ENCODE data around the gene NRF1.

Gene NRF1

DNA sequence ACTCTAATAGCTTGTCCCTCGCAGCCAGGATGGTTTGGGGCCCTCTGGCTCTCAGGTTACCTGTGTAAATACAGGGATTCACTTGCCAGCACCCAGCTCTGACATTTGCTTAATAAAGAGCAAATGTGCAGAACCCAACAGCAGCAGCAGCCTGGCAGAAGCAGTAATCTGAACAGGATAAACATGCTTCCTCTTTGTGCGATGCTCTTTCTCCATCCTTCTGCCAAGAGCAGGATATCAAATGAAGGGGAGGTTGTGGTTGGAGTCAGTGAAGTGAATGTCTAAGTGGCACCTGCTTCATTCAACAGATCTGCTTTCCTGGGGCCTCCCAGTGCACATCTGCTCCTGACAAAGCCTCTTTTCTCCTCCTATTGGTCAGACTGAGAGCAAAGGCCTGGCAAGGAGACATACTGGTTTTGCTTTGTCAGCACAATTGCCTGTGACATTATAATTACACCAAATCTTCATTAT is 130.3 kb downstream of the NRF1 start:
- DNase-seq, result no peak

GRCh38 chr7:129742256-129742655 is 130.7 kb downstream of the NRF1 start:
- DNase-seq, result no peak

- DNase-seq, result no peak
These were observed 135.5 kb downstream of the NRF1 start for GRCh38 chr7:129746857-129747529.

DNA sequence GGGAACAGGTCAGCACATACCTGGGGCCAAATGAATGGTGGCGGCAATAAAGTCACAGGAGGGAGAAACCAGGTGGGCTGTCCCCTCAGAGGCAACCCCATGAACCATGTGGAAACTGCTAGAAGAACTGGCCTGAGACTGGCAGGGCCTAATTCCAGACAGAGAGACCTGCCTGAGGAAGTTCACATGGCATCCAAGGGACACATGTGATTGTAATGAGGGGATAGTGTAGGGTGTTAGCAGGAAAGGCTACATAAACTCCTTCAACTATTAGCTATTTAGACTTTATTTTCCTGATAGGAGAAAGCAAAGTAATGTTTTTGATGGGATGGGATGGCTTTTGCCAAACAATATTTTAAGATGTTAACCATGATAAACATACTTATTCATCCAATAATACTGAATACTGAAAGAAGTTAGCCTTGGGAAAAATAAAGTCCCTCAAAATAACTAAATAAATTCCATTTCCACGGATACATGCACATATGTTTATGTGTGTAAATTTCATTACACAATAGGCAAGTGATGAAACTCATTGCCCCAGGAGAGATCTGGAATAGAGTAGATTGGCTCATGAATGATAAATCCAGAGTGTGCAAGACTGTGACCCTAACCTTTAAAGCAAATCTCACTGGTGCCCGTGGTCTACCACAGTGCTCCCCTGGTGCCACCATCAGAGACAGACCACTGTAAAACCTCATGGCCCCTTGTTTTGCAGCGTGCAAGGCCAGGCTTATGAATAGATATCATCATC is 137.0 kb downstream of the NRF1 start:
- DNase-seq, result no peak

DNA sequence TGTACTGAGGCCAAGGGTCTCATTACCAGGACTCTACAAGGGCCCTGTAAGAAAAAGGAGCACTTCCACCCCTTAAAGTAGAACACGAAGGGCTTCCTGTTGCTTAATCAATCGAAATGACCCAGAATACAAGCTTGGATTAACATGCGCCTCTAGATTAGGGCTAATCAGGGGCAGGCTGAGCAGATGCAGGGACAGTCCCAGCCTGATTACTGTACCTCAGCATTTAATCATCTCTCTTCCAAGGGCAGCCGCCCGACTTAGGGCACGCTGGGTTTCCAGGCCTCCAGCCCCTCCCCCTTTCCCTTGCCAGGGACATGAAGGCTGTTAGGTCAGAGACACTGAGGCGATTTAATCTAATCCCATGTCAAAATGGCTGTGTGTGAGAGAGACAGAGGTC is 138.6 kb downstream of the NRF1 start:
- no peak for DNase-seq

- DNase-seq, result no peak
These were observed 139.0 kb downstream of the NRF1 start for GRCh38 chr7:129750501-129750900.

- no peak for DNase-seq
These were observed 140.4 kb downstream of the NRF1 start for GRCh38 chr7:129751916-129752315.

GRCh38 chr7:129752760-129753159 is 141.2 kb downstream of the NRF1 start:
- no peak for DNase-seq

DNA sequence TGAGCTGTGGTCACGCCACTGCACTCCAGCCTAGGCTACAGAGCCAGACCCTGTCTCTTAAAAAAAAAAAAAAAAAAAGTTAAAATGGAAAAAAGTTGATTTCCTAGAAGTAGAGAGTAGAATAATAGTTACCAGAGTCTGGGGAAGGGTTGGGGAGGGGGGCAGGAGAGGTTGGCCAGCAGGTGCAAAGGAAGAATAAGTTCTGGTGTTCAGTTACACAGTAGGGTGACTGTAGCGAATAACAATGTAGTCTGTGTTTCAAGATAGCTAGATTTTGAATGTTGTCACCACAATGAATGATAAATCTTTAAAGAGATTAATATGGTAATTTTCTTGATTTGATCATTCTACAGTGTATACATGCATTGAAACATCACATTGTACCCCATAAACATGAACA is 142.9 kb downstream of the NRF1 start:
- DNase-seq, result no peak

DNA sequence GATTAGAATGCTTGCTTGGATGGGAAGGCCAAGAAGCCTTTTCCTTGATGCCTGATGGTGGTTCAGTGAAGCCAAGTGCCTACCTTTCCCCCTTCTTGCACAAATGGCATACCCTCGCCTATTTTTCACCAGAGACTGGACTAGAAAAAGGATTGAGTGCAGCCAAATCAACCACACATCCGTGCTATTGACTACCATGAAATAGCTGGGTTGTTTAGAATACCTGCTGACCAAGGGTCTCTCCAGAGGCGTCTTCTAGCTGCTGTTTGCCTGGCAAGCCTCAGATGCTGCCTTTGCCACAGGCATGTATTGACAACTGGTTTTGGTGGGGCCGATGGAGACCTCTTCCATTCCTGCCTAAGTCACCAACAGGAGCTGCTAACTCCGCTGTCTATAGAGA is 146.5 kb downstream of the NRF1 start:
- no peak for DNase-seq

- DNase-seq, result no peak
These were observed 151.0 kb downstream of the NRF1 start for GRCh38 chr7:129762387-129762969.

DNA sequence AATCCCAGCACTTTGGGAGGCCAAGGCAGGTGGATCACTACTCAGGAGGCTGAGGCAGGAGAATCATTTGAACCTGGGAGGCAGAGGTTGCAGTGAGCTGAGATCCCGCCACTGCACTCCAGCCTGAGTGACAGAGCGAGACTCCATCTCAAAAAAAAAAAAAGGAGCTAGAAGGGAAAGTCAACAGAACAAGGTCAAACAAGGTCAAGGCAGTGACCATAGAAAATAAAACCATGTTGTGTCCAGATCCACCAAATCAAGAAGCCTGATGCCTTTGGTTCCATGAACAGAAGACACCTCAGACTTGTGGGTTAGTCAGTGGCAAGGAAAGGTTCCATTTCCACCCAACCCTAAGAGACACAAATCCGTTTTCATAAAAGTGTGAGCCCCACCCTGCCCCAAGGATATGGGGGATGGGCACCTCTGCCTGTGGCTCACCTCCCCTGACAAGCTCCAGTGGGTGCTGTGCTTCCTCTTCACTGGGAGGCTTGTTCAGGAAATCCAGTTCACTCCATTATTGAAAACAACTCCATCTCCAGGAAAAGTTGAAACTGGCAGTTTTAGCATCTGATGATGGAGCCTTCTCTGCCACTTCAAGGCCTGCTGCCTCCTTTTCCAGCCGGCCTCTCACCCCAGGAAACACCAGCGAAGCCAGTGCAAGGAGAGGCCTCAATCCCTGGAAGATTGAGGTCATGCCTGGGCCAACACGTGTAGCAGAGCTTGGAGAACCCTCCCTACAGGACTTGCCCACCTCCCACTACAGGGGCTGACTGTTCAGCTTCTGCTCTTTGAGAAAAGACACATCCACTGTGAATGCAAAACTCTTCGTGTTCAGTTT is 152.9 kb downstream of the NRF1 start:
- no peak for DNase-seq

DNA sequence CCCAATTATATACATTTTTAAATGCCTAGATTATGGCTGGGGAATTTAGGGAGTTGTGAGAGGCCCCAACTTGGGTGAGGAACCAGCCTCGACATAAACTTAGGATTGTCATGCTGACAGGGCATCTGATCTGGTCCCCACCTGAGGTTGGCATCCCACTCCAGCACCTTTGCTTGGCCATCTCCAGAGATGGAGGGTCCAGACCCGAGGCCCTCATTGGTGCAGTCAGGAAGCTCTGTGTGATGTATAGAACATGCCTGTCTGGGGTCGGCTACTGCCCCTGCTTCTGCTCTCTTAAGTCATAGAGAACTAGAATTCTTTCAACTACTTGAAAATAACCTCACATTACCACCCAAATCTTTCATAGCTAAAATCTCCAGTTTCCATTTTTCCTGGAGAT is 153.8 kb downstream of the NRF1 start:
- DNase-seq, result no peak

GRCh38 chr7:129767120-129768015 is 155.8 kb downstream of the NRF1 start:
- DNase-seq, result no peak

- DNase-seq, result no peak
These were observed 157.3 kb downstream of the NRF1 start for GRCh38 chr7:129768614-129769399.

GRCh38 chr7:129769400-129769774 is 157.9 kb downstream of the NRF1 start:
- no peak for DNase-seq

DNA sequence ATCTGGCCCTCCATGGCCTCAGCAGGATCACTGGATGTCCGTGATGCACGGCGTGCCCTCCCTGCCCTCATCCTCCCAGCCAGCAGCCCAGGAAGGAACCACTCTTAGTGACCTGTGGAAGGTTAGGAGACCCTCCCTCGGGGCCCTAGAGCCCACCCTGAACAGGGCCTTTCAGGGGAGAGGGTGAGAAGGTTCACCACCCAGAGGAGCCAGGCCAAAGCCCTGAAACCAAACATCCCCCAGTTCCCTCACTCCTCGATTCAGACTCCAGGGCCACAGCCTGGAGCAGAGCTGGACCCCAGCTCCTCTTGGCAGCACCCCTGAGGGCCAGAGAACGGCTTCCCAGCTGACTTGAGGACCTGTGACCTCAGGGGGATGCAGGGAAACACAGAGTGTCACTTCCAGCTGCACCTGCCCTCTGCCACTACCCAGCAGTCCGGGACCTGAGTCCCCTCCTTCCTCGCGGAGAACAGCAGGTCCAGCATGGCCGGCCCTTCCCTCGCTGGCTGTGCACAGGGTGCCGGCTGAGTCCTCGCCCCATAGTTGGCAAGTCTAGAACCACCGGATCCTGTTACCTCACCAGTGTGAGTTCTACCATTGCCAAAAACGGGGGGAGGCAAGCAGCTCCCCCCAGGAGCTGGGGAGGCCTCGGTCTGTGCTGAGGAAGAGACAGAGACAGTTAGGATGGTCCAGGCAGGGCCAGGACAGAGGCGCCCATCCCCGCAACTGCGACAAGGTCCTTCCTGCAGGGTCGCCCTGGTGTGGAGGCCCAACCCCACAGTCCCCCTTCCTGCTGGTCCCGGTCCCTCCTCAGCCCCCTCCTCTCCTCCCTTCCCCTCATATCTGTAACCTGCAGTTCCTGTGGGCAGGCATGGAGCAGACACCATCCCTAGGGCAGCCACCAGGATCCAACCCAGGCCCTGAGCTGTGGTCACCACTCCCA is 158.6 kb downstream of the NRF1 start:
- no peak for DNase-seq

DNA sequence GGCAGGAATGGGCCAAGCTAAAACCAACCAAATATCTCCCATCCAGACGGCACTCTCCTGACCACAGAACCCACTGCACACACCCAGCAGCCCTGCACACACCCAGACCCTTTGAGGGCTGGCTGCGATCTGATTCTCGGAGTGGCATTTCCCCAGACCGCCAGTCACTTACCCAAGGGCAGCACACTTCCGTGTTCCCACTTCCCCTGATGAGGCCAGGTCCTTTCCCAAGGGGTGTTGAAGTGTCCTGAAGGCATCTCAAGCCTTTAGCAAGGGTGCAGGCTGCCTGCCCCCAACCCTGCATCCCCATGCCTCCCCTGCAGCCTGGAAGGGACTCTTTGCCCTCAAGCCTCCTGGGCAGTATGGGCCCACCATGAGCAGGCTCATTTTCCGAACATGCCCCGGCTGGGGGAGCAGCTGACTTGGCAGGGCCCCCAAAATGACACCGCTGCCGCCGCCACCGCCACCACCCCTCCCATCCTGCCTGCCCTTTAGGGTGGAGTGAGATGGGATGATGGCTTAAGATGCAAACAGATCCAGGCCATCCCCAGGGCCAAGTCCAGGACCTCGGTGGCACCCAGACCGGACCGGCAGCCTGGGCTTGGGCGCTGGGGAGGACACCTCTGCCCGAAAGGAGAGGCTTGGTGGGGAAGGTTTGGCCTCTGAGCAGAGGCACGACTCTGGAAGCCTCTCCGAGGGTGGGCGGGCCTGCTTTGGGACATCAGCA is 159.8 kb downstream of the NRF1 start:
- DNase-seq, result no peak

GRCh38 chr7:129771928-129772479 is 160.5 kb downstream of the NRF1 start:
- no peak for DNase-seq

All from activated CD4-positive, alpha-beta T cell treated with anti-CD3 and anti-CD28 coated beads, Interleukin-2, Interleukin-6, amounts not matched to agents 100 ng/mL and 50 ng/mL, durations not matched to agents 16 hours and 8 hours (primary cell).